A673 (cell line): Measurements from ENCODE around the gene CLRN3. TPM values are rescaled to one million over a fixed set of nuclear protein-coding genes. Genes with fewer than 3 reads are reported as not detected.

Experiments used
- BruUV-seq: library from RNA; stranded (reverse); fragments of 400-500 nt; replicated peaks from 2 replicates; lab custom pipeline; 2021; lab: Mats Ljungman, UMichigan
- CTCF ChIA-PET: fragments of 300-600 bp; sonication (Branson Sonifier 250); formaldehyde crosslinking; loops from one replicate; lab custom pipeline; 2022; ENCODE audit warnings: antibody characterized with exemption; lab: Charles Lee
- POLR2A ChIA-PET: fragments of 300-600 bp; sonication (Branson Sonifier 250); formaldehyde crosslinking; loops from one replicate; lab custom pipeline; 2022; ENCODE audit warnings: antibody characterized with exemption; ENCODE audit not compliant: low non-redundant PET; lab: Charles Lee
- DNase-seq: peaks from one replicate; pipeline ENCODE4 v3.0.0-alpha.2; 2015; ENCODE audit warnings: low spot score
- H3K27ac ChIP-seq: fragments of 200-600 bp; sonication (generic); 2 replicates; pipeline ENCODE4 v1.5.1; 2016; ENCODE audit warnings: mixed run types, low read depth, mild to moderate bottlenecking, mixed read lengths, antibody characterized with exemption, low read length; ENCODE audit not compliant: poor library complexity, severe bottlenecking
- H3K27me3 ChIP-seq: fragments of 200-600 bp; sonication (generic); replicated peaks from 2 replicates; pipeline ENCODE4 v1.6.1; 2017; ENCODE audit warnings: mixed run types, low read depth, mild to moderate bottlenecking, mixed read lengths, antibody characterized with exemption, low read length; ENCODE audit not compliant: insufficient read depth, poor library complexity
- H3K36me3 ChIP-seq: fragments of 200-600 bp; sonication (generic); 2 replicates; pipeline ENCODE4 v1.6.1; 2016; ENCODE audit warnings: mixed run types, mild to moderate bottlenecking, mixed read lengths, antibody characterized with exemption, low read length; ENCODE audit not compliant: insufficient read depth, poor library complexity, severe bottlenecking
- H3K4me1 ChIP-seq: fragments of 200-600 bp; sonication (generic); 2 replicates; pipeline ENCODE4 v1.6.1; 2017; ENCODE audit warnings: mixed run types, mild to moderate bottlenecking, mixed read lengths, antibody characterized with exemption, low read length; ENCODE audit not compliant: insufficient read depth, poor library complexity, severe bottlenecking
- H3K4me3 ChIP-seq: fragments of 200-600 bp; sonication (generic); 2 replicates; pipeline ENCODE4 v1.5.1; 2016; ENCODE audit warnings: low read depth, mixed run types, mild to moderate bottlenecking, mixed read lengths, low read length; ENCODE audit not compliant: poor library complexity, severe bottlenecking
- H3K9me3 ChIP-seq: fragments of 200-600 bp; sonication (generic); 2 replicates; pipeline ENCODE4 v1.6.1; 2016; ENCODE audit warnings: mixed run types, low read depth, mild to moderate bottlenecking, mixed read lengths, antibody characterized with exemption, low read length; ENCODE audit not compliant: poor library complexity, severe bottlenecking
- CTCF ChIP-seq: fragments of 300-800, 200-600 bp; sonication (generic); conservative IDR thresholded peaks from 2 replicates; pipeline ENCODE4 v1.5.1; 2017; ENCODE audit warnings: low read depth, mild to moderate bottlenecking, antibody characterized with exemption, low read length, moderate library complexity, mixed read lengths
- EZH2 ChIP-seq: fragments of 200-600 bp; sonication (generic); IDR thresholded peaks from 2 replicates; pipeline ENCODE4 v1.6.1; 2017; ENCODE audit warnings: borderline replicate concordance, low read depth, mild to moderate bottlenecking, mixed read lengths, antibody characterized with exemption, low read length; ENCODE audit not compliant: poor library complexity, severe bottlenecking
- intact Hi-C: fragments of 100-400 bp; cut with micrococcal nuclease; formaldehyde crosslinking; loops from one replicate; pipeline ENCODE4 v1.10.0; 2022; ENCODE audit not compliant: unreplicated experiment
- total RNA-seq: library from RNA; stranded (reverse); gene quantifications from 2 replicates; pipeline ENCODE4 v1.2.3, GENCODE V29; 2021

The CLRN3 gene
- total RNA-seq, 1 experiment from 2014 or later, result not detected

GRCh38 chr10:127923646-127924045 is 30.9 kb upstream of the CLRN3 start:
- H3K27ac ChIP-seq, result no peak overlapping the region
- no peak overlapping the region for H3K4me3 ChIP-seq
- H3K27me3 ChIP-seq, result no peaks in the 10 kb centered on the region
- CTCF ChIA-PET, result interaction anchor here (0.8 kb wide), 1 partner anchor 70 kb away, joined by 9 read pairs; no protein-coding TSS in a partner anchor
- H3K9me3 ChIP-seq, result no peaks in the 10 kb centered on the region
- no TSS peak for BruUV-seq
- no peak for TF ChIP-seq CTCF
- TF ChIP-seq EZH2, result no peak
- intact Hi-C loops, result no loop called here
- no peaks in the 10 kb centered on the region for H3K4me1 ChIP-seq
- POLR2A ChIA-PET, result no interaction called here
- no peaks in the 10 kb centered on the region for H3K36me3 ChIP-seq
- DNase-seq, result no peak

GRCh38 chr10:127922675-127923366 is 30.1 kb upstream of the CLRN3 start:
- POLR2A ChIA-PET, result no interaction called here
- intact Hi-C loops, result no loop called here
- no peaks in the 10 kb centered on the region for H3K4me1 ChIP-seq

GRCh38 chr10:127922206-127922605 is 29.5 kb upstream of the CLRN3 start:
- TF ChIP-seq EZH2, result no peak
- TF ChIP-seq CTCF, result no peak
- Histone ChIP-seq H3K9me3 (no peaks in the 10 kb centered on the region), H3K27ac (no peak overlapping the region), H3K27me3 (no peaks in the 10 kb centered on the region), H3K36me3 (no peaks in the 10 kb centered on the region), H3K4me3 (no peak overlapping the region), H3K4me1 (no peaks in the 10 kb centered on the region)
- no peak for DNase-seq
- ChIA-PET CTCF (no interaction called here), POLR2A (no interaction called here)
- BruUV-seq, result no TSS peak
- intact Hi-C loops, result no loop called here

More at GRCh38 chr10:127922675-127923366, 30.1 kb upstream of the CLRN3 start:
- no TSS peak for BruUV-seq
- Histone ChIP-seq H3K9me3 (no peaks in the 10 kb centered on the region), H3K27ac (no peak overlapping the region), H3K4me3 (no peak overlapping the region), H3K27me3 (no peaks in the 10 kb centered on the region), H3K36me3 (no peaks in the 10 kb centered on the region)
- TF ChIP-seq CTCF, result no peak
- TF ChIP-seq EZH2, result no peak
- CTCF ChIA-PET, result interaction anchor here (0.8 kb wide), 1 partner anchor 69 kb away, joined by 9 read pairs; no protein-coding TSS in a partner anchor
- DNase-seq, result no peak
